Lung (tissue), 12 donors: ENCODE measurements around the gene PIK3R2. TPM values are rescaled to one million over a fixed set of nuclear protein-coding genes. Genes with fewer than 3 reads are reported as not detected.

Source experiments
- ATAC-seq: fragments of 200-7000 bp; cut with Tn5 transposase; one replicate; pipeline ENCODE4 v1.9.1; 2020; ENCODE audit warnings: moderate number of reproducible peaks; ENCODE audit not compliant: insufficient read depth, low FRiP score
- DNase-seq, 3 donors: peaks; one replicate each; pipeline ENCODE4 v3.0.0-alpha.2; 2013 to 2017
- H3K27ac ChIP-seq, 2 donors: one replicate each; pipeline ENCODE4 v1.5.1; 2013; ENCODE audit warnings: mild to moderate bottlenecking in 2 of 2, moderate library complexity in 2 of 2, control low read depth in 1 of 2, inconsistent platforms in 1 of 2, low read depth in 1 of 2, low read length in 1 of 2
- H3K27me3 ChIP-seq, 3 donors: one replicate each; pipeline ENCODE4 v1.5.1; 2013; ENCODE audit warnings: low read length in 2 of 3; ENCODE audit not compliant: control insufficient read depth in 3 of 3, insufficient read depth in 3 of 3
- H3K36me3 ChIP-seq, 4 donors: one replicate each; pipeline ENCODE4 v1.5.1; 2013; ENCODE audit warnings: low read length in 4 of 4, mild to moderate bottlenecking in 1 of 4, moderate library complexity in 1 of 4; ENCODE audit not compliant: control insufficient read depth in 4 of 4, insufficient read depth in 4 of 4
- H3K4me1 ChIP-seq, 5 donors: one replicate each; pipeline ENCODE4 v1.5.1; 2013; ENCODE audit warnings: low read length in 5 of 5, mild to moderate bottlenecking in 2 of 5, moderate library complexity in 1 of 5; ENCODE audit not compliant: control insufficient read depth in 5 of 5, insufficient read depth in 5 of 5
- H3K4me3 ChIP-seq: one replicate; pipeline ENCODE4 v1.5.1; 2013; ENCODE audit warnings: mild to moderate bottlenecking, control low read depth, moderate library complexity
- H3K9ac ChIP-seq, 2 donors: one replicate each; pipeline ENCODE4 v1.5.1; 2013; ENCODE audit warnings: low read length in 2 of 2, control low read depth in 1 of 2; ENCODE audit not compliant: insufficient read depth in 1 of 2
- H3K9me3 ChIP-seq, 4 donors: one replicate each; pipeline ENCODE4 v1.5.1; 2013; ENCODE audit warnings: low read length in 3 of 4, mild to moderate bottlenecking in 1 of 4, moderate library complexity in 1 of 4; ENCODE audit not compliant: control insufficient read depth in 4 of 4, insufficient read depth in 3 of 4
- CTCF ChIP-seq: IDR thresholded peaks from 2 replicates; pipeline ENCODE4 v1.5.1; 2012; ENCODE audit warnings: mild to moderate bottlenecking; ENCODE audit errors: control extremely low read depth, extremely low read depth
- WGBS, 2 donors: extraction: QIAGEN DNeasy Blood & Tissue Kit; methylation state at CpG; one replicate each; pipeline ENCODE4 v1.1.7; 2013; 5-methylcytosine and 5-hydroxymethylcytosine counted together
- polyA plus RNA-seq, 2 donors: library from polyadenylated mRNA; stranded (reverse); fragments of 200-250 nt; gene quantifications; one replicate each; pipeline ENCODE4 v1.2.1, GENCODE V29; 2013
- total RNA-seq, 2 donors: library from RNA; depleted of rRNA in 1 of 2; stranded (reverse); fragments of >200 nt in 1 of 2; gene quantifications; one replicate each; pipeline ENCODE4 v1.2.1, GENCODE V29; 2014 to 2021
- donor health status: control.
- donor health status: control.
- donor health status: Bipolar disorder and iron deficiency.
- donor health status: healthy.
- donor health status: DM: yes; HTN: yes; CAD: no.

Gene PIK3R2
- total and polyA plus RNA-seq, 4 donors, result 7.0 to 36.2 (median 20.4) TPM

DNA sequence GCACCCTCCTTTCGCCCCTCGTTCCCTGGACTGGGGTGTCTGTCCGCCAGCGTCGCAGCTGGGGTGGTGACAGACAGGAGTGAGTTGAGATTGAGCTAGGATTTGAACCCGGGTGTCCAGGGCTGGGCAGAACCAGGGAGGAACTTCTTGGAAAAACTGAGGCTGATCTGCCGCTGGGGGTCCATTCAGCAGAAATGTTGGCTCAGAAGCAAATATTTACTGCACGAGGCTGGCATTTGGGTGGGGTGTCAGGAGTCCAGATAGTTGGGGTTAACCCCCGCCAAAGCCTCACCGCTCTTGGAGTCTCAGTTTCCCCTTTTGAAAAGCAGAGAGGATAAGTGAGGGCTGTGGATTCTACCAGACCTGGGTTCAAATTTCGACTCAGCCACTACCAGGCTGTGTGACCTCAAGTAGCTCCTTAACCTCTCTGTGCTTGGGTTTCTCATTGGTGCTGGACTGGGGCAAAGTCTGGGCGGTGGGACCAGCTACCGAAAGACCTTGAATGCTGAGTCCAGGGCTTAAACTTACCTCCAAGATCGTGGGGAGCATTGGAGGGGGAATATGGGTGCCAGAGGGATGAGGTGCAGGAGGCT, 34.4 kb upstream of the PIK3R2 start:
- Histone ChIP-seq H3K27ac (peak overlapping the region; percentile 36 to 41), H3K9ac (peak overlapping the region; percentile 3 to 61), H3K27me3 (no peaks in the 10 kb centered on the region), H3K4me3 (peak overlapping the region; percentile 56), H3K36me3 (peaks cover 0 to 7% (median 4%) of the 10 kb centered on the region in 4 donors), H3K9me3 (peaks cover 0 to 2% (median 0%) of the 10 kb centered on the region in 4 donors), H3K4me1 (peaks cover 0 to 17% (median 6%) of the 10 kb centered on the region in 5 donors)
- ATAC-seq (no peak), DNase-seq (no peak)
- 36 to 41% methylated on average over 14 of the region's 14 CpGs for WGBS, 2 donors
- TF ChIP-seq CTCF, result no peak

- no peak overlapping the region for H3K9ac ChIP-seq
- 41 to 42% methylated on average over 13 of the region's 13 CpGs for WGBS, 2 donors
Observed at GRCh38 chr19:18119013-18119716, 33.8 kb upstream of the PIK3R2 start.

GRCh38 chr19:18119717-18120105, 33.3 kb upstream of the PIK3R2 start:
- Histone ChIP-seq H3K27ac (no peak overlapping the region), H3K4me1 (peaks cover 0 to 17% (median 6%) of the 10 kb centered on the region in 5 donors), H3K9me3 (no peaks in the 10 kb centered on the region), H3K36me3 (peaks cover 0 to 16% (median 9%) of the 10 kb centered on the region in 4 donors), H3K27me3 (no peaks in the 10 kb centered on the region), H3K4me3 (no peak overlapping the region), H3K9ac (no peak overlapping the region)
- ATAC-seq (no peak), DNase-seq (no peak)
- WGBS, 2 donors, result 79 to 86% methylated on average over 14 of the region's 14 CpGs
- no peak for TF ChIP-seq CTCF

More at GRCh38 chr19:18119013-18119716, 33.8 kb upstream of the PIK3R2 start:
- H3K27ac ChIP-seq, result peak overlapping the region in 1 of 2 donors; percentile 16
- no peak for TF ChIP-seq CTCF
- H3K4me3 ChIP-seq, result no peak overlapping the region
- DNase-seq (peak in 1 of 3 donors; percentile 30), ATAC-seq (no peak)
- H3K36me3 ChIP-seq, result peaks cover 0 to 13% (median 7%) of the 10 kb centered on the region in 4 donors
- H3K4me1 ChIP-seq, result peaks cover 0 to 17% (median 6%) of the 10 kb centered on the region in 5 donors
- H3K9me3 ChIP-seq, result no peaks in the 10 kb centered on the region
- H3K27me3 ChIP-seq, result no peaks in the 10 kb centered on the region
